Right forelimb (tissue), 1 donor: ENCODE measurements around the gene TTLL9.
"Not testable (repeated sequence)": the region's sequence is repeated elsewhere in the genome, so short reads cannot be mapped to it uniquely, and the experiment has no call there.

Experiments used
- DNase-seq: peaks from one replicate; pipeline ENCODE4 v3.0.0-alpha.2; 2018

TTLL9 gene

DNA sequence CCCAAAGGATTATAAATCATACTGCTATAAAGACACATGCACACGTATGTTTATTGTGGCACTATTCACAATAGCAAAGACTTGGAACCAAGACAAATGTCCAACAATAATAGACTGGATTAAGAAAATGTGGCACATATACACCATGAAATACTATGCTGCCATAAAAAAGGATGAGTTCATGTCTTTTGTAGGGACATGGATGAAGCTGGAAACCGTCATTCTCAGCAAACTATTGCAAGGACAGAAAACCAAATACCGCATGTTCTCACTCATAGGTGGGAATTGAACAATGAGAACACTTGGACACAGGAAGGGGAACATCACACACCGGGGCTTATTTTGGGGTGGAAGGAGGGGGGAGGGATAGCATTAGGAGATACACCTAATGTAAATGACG is 51.0 kb downstream of the TTLL9 start:
- DNase-seq = not testable (repeated sequence)

GRCh38 chr20:31922181-31922580 is 51.7 kb downstream of the TTLL9 start:
- DNase-seq = no peak

GRCh38 chr20:31922588-31922987 is 52.2 kb downstream of the TTLL9 start:
- DNase-seq = no peak

GRCh38 chr20:31923388-31924331 is 53.2 kb downstream of the TTLL9 start:
- DNase-seq = no peak

- DNase-seq = no peak
Observed at GRCh38 chr20:31924561-31924960, 54.1 kb downstream of the TTLL9 start.

GRCh38 chr20:31925631-31926030 is 55.2 kb downstream of the TTLL9 start:
- DNase-seq = no peak

DNA sequence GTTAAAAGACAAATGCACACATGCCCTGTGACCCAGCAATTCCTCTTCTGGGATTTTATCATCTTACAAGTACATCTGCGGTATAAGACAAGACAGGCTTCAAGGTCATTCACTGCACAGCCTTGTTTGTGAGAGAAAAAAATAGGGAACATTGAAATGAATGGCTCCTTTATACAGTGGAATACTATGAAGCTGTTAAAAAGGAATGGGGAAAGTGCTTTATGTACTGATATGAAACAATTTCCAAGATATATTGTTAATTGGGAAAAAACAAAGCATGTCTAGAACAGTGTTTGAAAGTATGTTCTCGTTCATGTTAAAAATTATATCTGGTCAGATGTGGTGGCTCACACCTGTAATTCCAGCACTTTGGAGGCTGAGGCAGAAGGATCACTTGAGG is 56.1 kb downstream of the TTLL9 start:
- DNase-seq = no peak

DNA sequence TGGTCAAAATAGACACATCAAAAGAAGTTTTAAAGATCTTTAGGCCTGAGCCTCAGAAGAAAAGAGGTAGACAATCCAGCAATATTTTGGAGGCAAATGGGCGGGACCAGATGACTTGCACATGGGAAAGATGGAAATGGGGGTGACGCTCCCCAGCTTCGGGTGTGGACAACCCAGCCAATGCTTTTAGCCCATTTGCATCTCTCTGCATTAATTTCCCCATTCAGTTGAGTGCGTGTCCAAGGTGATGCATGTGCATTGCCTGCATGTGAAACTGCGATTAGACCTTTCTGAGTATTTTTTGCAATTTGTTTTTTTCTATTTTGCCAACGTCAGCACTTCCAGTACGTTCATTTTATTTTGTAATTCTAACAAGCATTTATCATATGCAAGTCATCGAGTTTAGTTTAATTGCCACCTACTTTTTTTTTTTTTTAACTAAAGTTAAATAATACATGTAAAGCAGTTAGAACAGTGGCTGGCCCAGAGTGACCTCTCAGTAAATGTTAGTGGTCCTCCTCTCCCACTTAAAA is 57.3 kb downstream of the TTLL9 start:
- no peak for DNase-seq

- DNase-seq = not testable (repeated sequence)
Observed at GRCh38 chr20:31929631-31930030, 59.2 kb downstream of the TTLL9 start.

- DNase-seq = no peak
Observed at GRCh38 chr20:31930779-31931178, 60.3 kb downstream of the TTLL9 start.

GRCh38 chr20:31933698-31934097 is 63.3 kb downstream of the TTLL9 start:
- DNase-seq = no peak

DNA sequence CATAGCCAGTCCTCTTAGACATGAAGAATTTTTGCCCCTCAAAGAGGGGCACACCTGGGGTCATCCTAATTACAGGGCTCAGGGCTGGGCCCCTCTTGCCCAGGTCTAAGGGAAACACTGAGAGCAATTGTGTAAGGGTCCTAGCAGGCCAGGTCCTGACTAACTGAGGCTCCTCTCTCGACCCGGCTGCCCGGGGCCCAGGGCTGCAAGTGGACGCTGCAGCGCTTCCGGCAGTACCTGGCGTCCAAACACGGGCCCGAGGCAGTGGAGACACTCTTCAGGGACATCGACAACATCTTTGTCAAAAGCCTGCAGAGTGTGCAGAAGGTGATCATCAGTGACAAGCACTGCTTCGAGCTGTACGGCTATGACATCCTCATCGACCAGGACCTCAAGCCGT is 64.1 kb downstream of the TTLL9 start:
- DNase-seq = no peak

- no peak for DNase-seq
Observed at GRCh38 chr20:31934968-31935764, 64.7 kb downstream of the TTLL9 start.

DNA sequence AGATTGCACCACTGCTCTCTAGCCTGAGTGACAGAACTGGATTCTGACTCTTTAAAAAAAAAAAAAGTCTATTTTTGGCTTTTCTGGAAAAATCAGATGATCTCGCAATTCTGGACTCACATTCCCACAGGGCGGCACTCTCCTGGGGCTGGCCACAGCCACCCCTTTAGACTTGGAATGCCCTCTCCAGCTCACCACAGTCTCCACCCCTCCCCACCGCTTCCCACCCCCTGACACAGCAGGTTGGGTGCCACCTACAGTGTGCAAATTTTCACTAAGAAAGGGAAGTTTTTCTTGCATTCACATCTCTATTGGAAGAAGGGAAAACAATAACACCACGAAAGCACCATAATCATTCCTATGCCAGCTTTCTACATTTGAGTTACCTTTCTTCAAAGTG is 66.0 kb downstream of the TTLL9 start:
- DNase-seq = no peak

- no peak for DNase-seq
Observed at GRCh38 chr20:31937820-31938219, 67.4 kb downstream of the TTLL9 start.

GRCh38 chr20:31939661-31940060 is 69.2 kb downstream of the TTLL9 start:
- DNase-seq = no peak

DNA sequence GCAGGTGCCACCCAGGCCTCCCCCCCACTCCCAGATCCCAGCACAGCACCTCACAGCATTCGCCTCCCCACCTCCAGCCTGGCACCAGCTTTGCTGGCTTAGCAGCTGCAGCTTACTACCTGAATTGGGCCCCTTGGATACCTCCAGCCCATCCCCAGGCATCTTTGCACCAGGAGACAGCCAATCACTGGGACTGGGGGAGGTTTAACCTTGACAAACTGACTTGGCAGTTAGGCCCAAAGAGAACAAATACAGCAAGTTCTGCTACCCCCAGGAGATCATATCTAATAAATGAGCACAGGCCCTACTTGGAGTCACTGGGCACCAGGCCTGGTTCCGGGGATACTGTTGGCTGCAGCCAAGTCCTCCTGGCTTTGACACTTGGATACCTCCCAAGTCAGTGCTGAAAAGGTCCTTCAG is 72.6 kb downstream of the TTLL9 start:
- DNase-seq = no peak

DNA sequence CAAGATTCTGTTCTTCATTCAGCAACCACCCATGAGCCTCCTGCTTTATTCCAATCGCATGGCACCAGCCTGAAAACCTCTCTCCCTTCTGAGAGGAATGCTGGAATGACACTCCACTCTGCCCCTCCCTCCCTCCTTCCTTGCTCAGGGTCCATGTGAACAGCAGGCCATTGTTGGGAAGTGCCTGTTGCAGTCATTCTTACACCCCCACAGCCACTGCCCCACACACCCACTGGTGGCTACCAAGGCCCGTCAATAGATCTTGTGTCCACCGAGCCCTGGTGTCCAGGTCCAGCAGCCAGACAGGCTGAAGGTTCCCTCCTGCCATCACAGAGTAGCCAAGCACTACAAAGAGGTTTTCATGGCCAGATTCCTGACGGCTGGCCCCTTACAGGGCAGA is 74.9 kb downstream of the TTLL9 start:
- no peak for DNase-seq

GRCh38 chr20:31945785-31946184 is 75.4 kb downstream of the TTLL9 start:
- DNase-seq = peak; percentile 37

- DNase-seq = no peak
Observed at GRCh38 chr20:31948008-31948407, 77.6 kb downstream of the TTLL9 start.

- no peak for DNase-seq
Observed at GRCh38 chr20:31949877-31950646, 79.6 kb downstream of the TTLL9 start.

DNA sequence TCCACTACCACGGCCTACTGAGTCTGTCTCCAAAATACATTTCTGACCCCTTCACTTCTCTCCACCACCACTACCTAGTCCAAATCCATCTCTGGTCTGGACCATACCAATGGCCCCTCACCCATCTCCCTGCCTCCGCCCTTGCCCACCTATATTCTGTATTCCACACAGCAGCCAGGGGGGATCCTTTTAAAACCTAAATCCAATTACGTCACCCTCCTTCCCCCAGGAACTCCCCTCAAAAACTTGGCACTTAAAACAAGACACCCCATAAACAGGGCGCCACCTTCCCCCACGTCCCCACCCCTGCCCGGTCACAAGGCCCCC is 80.7 kb downstream of the TTLL9 start:
- DNase-seq = no peak
